Hepatic stellate cell (primary cell): Measurements from ENCODE around the gene BMERB1.
"Not testable (repeated sequence)": the region's sequence is repeated elsewhere in the genome, so short reads cannot be mapped to it uniquely, and the experiment has no call there.

Experiments
- DNase-seq: peaks from one replicate; pipeline ENCODE4 v3.0.0; 2011; ENCODE audit warnings: low spot score

BMERB1 gene

GRCh38 chr16:15523939-15524338 lies 89.6 kb downstream of the BMERB1 start:
- DNase-seq, result no peak

GRCh38 chr16:15524966-15525365 lies 90.6 kb downstream of the BMERB1 start:
- no peak for DNase-seq

- no peak for DNase-seq
Observed at GRCh38 chr16:15526097-15526496, 91.7 kb downstream of the BMERB1 start.

GRCh38 chr16:15526731-15527130 lies 92.3 kb downstream of the BMERB1 start:
- no peak for DNase-seq

- DNase-seq, result no peak
Observed at GRCh38 chr16:15529673-15530072, 95.3 kb downstream of the BMERB1 start.

- DNase-seq, result no peak
Observed at GRCh38 chr16:15530085-15530484, 95.7 kb downstream of the BMERB1 start.

GRCh38 chr16:15532825-15533224 lies 98.4 kb downstream of the BMERB1 start:
- no peak for DNase-seq

- DNase-seq, result no peak
Observed at GRCh38 chr16:15533386-15533785, 99.0 kb downstream of the BMERB1 start.

- DNase-seq, result no peak
Observed at GRCh38 chr16:15535772-15536171, 101.4 kb downstream of the BMERB1 start.

GRCh38 chr16:15536843-15537242 lies 102.5 kb downstream of the BMERB1 start:
- DNase-seq, result no peak

GRCh38 chr16:15538507-15538906 lies 104.1 kb downstream of the BMERB1 start:
- DNase-seq, result no peak

GRCh38 chr16:15539197-15539596 lies 104.8 kb downstream of the BMERB1 start:
- DNase-seq, result no peak

GRCh38 chr16:15542261-15542660 lies 107.9 kb downstream of the BMERB1 start:
- no peak for DNase-seq

- no peak for DNase-seq
Observed at GRCh38 chr16:15542734-15543347, 108.5 kb downstream of the BMERB1 start.

- no peak for DNase-seq
Observed at GRCh38 chr16:15544405-15544804, 110.0 kb downstream of the BMERB1 start.

- DNase-seq, result no peak
Observed at GRCh38 chr16:15545544-15545943, 111.2 kb downstream of the BMERB1 start.

- DNase-seq, result not testable (repeated sequence)
Observed at GRCh38 chr16:15547072-15547767, 112.8 kb downstream of the BMERB1 start.

- no peak for DNase-seq
Observed at GRCh38 chr16:15547768-15548096, 113.3 kb downstream of the BMERB1 start.

- no peak for DNase-seq
Observed at GRCh38 chr16:15548482-15548891, 114.1 kb downstream of the BMERB1 start.

GRCh38 chr16:15552507-15552906 lies 118.1 kb downstream of the BMERB1 start:
- DNase-seq, result no peak

- no peak for DNase-seq
Observed at GRCh38 chr16:15553313-15554088, 119.1 kb downstream of the BMERB1 start.

- DNase-seq, result no peak
Observed at GRCh38 chr16:15556130-15556529, 121.7 kb downstream of the BMERB1 start.

- DNase-seq, result no peak
Observed at GRCh38 chr16:15557258-15557657, 122.9 kb downstream of the BMERB1 start.
